Muscle of back (tissue), 11 donors: ENCODE data around the gene TYK2. TPM values are rescaled to one million over a fixed set of nuclear protein-coding genes. Genes with fewer than 3 reads are reported as not detected.
"Not testable (repeated sequence)": the region's sequence is repeated elsewhere in the genome, so short reads cannot be mapped to it uniquely, and the experiment has no call there.

Experiments used
- DNase-seq, 3 donors: peaks; one replicate each; pipeline versions ENCODE4 v3.0.0 to v3.0.0-alpha.2; 2013
- polyA plus RNA-seq, 10 donors: library from polyadenylated mRNA; unstranded; fragments of 120-200 nt; gene quantifications; one replicate each; pipeline ENCODE4 v1.2.1, GENCODE V29; 2013; ENCODE audit not compliant: insufficient read length in 10 of 10

Gene TYK2
- polyA plus RNA-seq, 10 donors, result 49.2 to 99.2 (median 62.8) TPM

DNA sequence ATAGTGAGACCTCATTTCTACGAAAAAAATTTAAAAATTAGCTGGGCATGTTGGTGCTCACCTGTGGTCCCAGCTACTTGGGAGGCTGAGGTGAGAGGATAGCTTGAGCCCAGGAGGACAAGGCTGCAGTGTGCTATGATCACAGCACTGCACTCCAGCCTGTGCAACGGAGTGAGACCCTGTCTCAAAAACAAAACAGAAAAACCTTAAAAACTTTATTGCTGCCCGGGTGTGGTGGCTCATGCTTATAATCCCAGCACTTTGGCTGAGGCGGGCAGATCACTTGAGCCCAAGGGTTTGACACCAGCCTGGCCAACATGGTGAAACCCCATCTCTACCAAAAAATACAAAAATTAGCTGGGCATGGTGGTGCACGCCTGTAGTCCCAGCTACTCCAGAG lies 30.9 kb upstream of the TYK2 start:
- DNase-seq, result not testable (repeated sequence)

DNA sequence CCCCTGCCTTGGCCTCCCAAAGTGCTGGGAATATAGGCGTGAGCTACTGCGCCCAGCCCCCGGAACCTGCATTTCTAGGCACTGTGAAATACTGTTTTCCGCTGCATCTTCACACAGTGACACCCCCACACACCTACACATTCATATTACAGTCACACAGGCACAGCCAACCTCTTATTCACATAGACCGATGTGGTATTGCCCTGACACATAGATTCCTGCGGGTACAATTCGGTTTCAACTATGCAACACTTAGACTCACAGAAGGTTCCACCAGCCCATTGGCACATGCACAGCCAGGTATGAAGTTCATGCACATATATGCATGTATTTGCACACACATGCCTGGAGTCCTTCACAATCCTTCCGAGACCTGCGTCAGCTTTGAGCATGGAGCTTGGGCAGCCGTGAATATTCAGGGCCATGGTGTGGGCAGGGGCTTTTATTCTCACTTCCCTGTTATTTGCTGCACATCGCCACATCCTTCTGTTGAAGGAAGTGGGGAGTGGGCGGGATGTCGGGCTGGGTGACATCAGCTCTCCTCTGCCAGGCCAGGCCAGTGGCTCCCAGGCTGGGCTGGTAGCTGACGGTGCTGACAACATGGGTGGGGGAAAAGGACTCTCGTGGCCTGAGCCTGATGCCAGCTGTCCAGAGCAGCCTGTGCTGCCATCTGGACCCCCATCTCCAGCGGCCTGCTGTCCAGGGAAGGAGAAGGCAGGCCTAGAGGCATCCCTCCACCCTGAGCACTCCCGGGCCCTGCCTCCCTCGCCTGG lies 28.3 kb upstream of the TYK2 start:
- peak in 1 of 3 donors; percentile 50 for DNase-seq

DNA sequence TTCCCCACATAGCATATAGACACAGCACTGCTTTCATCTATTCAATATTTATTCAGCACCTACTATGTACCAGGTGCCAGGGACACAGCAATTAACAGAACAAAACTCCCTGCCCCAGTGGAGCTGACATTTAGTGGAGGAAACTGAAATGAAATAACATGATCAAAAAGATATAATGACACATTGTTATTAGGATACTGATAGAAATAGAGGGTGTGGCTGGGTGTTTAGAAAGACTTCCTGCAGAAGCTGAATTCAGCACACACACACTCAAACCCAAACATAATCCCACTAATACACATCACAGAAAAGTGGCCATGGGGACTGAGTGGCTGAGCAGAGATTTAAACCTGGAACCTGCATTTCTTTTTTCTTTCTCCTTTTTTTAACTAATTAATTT lies 26.7 kb upstream of the TYK2 start:
- DNase-seq, result no peak

DNA sequence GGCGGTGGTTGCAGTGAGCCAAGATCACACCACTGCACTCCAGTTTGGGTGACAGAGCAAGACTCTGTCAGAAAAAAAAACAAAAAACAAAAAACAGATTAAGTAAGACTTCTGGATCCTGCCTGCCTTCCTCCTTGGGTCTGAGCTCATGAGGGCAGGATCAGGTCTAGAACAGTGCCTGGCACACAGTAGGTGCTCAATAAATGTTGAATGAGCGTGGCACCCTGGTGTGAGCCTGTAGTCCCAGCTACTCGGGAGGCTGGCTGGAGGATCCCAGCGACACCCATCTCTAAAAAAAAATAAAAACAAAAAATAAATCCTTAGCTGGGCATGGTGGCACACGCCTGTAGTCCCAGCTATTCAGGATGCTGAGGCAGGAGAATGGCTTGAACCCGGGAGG lies 25.8 kb upstream of the TYK2 start:
- no peak for DNase-seq

DNA sequence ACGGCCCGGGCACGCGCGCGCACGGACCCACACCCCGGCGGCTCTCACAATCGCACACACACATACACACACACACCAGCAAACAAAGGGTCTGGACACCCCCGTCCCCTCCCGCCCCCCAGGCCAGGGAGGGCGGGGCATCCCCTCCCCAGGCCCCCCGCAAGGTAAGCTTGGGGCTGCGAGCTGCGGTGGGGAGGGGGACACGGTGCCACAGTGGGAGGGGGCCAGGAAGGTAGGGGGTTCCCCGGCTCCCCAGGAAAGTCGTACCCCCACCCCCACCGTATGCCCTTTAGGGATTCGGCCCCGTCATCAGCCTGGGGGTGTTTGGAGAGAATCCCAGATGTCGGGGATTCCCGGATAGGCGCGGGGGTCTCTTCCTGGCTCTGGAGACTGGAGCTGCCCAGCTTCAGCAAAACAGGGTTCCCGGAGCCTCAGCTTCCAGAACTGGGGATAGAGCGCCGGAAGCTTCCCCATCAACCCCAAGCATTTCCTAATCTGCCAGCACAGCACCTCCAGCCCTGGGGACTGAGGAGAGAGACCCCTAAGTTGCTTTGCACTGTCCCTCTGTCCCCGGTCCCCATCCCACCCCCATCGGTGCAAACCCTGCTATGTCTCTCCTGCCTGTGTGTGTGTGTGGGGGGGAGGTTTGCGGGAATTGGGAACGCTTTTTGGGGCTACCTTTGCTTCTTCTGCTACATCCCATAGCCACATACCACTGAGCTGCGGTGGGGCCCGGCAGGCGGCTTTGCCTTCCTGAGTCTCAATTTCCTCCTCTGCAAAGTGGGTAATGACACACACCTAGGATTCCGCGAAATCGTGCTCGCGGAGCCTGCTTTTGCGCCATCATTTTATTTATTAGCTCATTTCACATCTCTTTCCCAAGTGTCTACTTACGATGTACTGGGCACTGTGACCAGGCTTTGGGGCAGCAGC lies 24.8 kb upstream of the TYK2 start:
- DNase-seq, result no peak

DNA sequence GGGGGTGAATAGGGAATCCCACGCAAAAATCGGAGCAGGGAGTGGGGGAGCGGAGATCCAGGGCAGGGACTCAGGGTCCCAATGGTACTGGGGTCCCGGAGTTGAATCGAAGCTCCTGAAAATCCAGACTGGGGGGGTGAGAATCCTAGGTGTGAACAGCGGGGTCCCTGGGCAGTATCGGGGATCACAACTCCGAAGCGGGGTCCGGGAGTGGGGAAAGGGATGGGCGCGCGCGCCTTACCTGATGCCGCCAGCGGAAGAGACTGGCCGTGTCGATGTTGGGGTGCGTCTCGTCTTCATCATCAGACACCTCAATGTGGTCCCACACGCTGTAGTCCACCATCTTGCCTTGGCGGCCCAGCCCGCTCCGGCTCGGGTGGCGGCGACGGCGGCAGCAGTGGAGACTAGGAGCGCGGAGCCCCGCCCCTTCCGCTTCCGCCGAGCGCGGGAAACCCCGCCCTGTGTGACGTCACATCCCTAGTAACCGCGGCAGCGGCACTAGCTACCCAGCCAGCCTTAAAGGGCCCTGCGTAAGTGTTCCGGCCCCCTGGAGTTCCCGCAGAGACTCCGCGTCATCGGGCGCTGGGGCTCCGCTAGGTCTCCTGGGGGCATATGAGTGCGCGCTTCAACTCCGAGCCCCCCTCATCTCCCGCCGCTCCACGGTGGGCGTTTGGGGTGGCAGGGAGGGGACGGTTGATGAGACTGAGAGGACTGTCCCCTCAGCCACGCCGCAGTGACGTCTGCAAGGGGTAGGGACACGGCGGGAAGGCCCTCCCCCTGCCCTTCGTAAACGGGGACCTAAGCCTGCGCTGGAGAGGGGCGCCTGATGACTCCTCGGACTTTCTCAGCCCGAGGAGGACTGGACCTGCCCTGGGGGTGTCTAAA lies 23.0 kb upstream of the TYK2 start, which contains the start of gene CDC37:
Gene CDC37, minus strand, starts transcription at position 406 of the 885 bp plus-strand sequence. Its CDS starts 63 bp downstream, at position 343.
- DNase-seq, result peak; percentile 96 to 99 (median 98)

DNA sequence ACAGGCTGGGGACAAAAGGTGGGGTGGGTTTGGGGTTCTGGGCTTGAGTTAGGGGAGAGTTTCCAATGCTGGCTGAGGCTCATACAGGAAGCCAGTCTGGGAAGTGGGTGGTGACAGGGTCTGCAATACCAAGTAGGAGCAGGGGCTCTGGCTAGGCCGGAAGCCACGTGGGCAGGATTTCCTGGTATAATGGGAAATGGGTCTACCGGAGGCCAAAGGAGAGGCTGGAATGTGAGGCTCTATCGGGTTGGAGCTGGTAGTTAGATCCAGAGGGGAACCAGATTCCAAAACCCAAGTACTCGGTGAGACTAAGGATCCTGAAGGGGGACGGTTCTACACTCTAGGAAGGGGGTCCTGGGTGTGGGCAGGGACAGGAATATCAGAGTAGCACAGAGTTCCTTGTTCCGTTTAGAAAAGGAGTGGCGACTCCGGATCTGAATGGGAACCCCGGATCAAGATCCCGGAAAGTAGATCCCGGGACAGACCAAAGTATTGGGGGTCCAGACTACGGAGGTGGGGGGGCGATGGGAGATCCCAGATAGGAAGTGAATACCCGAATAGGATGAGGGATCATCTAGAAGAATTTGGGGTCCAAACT lies 22.2 kb upstream of the TYK2 start:
- no peak for DNase-seq

DNA sequence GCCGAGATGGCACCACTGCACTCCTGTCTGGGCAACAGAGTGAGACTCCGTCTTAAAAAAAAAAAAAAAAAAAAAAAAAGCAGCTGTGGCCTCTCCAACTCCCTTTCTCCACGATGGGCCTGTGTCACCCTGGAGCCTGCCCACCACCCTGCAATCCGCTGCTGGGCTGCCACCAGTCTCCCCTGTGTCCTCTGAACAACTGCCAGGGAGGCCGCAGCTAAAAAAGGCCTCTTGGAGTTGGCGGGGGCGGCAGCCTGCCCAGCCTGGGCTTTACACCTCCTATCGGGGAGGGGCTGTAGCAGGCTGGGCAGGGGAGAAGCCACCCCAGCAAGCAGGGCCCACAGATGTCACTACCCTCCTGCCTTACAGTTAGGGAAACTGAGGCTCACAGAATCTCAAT lies 19.5 kb upstream of the TYK2 start:
- no peak for DNase-seq

DNA sequence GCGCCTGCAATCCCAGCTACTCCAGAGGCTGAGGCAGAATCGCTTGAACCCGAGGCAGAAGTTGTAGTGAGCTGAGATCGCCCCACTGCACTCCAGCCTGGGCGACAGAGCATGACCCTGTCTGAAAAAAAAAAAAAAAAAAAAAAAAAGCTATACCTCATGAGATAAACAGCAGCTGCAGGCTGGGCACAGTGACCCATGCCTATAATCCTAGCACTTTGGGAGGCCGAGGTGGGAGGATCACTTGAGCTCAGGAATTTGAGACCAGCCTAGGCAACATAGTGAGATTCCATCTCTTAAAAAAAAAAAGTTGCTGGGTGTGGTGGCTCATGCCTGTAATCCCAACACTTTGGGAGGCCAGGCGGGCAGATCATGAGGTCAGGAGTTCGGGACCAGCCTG lies 19.0 kb upstream of the TYK2 start:
- not testable (repeated sequence) for DNase-seq

DNA sequence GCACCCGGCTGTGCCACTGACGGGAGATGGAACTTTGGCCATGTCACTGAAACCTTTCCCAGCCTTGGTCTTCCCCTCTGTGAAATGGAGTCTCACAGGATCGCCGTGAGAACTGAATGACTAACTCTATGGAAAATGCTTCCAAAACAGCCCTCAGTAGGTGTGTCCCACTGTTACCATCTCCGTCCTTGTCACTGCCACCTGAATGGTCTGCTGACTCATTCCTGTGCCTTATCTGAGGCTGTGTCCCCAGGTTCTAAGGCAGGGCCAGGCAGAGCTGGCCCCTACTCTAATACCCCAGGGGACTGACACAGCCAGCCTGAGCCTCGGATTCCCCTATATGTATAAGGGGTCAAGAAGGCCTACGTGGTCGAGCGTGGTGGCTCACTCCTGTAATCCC lies 18.4 kb upstream of the TYK2 start:
- no peak for DNase-seq

DNA sequence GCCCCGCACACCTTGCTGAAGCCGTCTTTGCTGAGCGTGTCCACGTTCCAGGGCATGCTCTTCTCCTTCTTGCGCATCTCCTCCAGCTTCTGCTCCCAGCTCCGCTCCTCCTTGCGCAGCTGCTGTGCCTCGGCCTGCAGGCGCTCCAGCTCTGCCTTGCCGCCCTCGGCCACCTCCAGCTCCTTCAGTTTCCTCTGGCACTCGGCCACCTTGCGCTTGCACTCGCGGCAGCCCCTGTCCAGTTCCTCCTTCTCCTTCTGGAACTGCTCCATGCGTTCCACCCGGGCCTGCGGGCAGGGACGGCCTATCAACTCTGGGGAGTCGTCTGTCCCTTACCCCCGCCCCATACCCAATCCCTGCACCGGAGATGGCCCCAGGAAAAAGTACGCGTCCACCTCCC lies 15.5 kb upstream of the TYK2 start:
- no peak for DNase-seq

DNA sequence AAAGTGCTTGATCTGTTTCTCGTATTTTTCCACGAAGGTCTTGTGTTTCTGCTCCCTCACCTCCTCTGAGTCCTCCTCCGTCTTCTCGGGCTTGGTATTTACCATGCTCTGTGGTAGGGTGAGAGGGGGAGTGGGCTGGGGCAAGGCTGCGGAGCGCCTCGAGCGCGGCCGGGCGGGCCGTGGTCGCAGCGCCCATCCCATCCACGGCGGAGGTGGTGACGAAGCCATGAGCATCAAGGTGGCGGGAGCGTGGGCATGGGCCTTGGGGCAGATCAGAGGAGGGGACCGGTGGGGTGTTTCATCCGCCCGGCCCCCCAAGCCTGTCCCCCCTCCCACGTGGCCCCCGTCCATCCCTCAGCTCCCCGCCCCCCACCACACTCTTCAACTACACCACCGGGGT lies 15.1 kb upstream of the TYK2 start:
- no peak for DNase-seq

DNA sequence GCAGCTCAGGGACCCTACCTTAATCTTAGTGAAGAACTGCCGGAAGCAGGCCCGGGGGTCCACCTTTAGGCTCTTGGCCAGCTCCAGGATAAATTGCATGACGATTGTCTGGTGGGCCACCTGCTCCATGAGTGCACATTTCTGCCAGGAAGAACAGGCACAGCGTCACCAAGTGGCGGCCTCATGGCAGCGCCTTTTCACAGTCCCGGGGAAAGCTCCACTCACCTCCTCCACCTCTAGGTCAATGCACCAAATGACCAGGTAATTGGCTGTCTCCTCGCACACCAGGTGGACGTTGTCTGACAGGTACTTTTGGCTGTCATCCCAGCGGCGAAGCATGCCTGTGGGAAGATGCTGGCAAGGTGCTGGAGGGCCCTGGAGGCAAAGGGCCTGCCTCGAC lies 14.6 kb upstream of the TYK2 start:
- no peak for DNase-seq

DNA sequence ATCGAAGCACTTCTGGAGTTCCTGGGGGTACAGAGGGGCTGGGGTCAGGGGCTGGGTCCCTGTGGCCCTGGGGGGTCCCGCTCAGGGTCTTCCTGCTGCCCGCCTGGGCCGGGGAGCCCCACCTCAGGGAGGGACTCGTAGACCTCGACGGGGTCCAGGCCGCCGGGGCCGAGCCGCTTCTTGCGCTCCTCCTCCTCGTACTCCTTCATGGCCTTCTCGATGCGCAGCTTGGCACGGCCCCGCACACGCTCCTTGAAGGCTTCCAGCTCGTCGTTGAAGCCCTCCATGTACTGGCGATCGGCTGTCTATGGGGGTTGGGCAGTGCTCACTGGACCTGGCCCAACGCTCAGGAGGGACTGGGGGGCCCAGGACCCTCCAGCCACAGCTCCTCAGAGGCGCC lies 12.8 kb upstream of the TYK2 start:
- no peak for DNase-seq

DNA sequence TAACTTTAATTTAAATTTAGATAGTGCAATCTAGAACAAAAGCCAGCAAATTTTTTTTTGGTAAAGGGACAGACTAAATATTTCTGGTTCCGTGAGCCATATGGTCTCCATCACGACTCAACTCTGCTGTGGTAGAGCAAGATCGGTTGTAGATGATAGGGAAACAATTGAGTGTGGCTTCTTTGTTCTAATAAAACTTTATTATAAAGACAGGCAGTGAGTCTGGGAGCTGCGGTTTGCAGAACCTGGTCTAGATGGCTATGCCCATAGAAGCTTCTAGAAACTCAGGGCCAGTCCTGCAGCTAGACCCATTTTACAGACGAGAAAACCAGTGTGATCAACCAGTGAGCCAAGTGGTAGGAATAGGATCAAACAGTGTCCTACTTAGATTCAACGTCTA lies 11.7 kb upstream of the TYK2 start:
- no peak for DNase-seq

DNA sequence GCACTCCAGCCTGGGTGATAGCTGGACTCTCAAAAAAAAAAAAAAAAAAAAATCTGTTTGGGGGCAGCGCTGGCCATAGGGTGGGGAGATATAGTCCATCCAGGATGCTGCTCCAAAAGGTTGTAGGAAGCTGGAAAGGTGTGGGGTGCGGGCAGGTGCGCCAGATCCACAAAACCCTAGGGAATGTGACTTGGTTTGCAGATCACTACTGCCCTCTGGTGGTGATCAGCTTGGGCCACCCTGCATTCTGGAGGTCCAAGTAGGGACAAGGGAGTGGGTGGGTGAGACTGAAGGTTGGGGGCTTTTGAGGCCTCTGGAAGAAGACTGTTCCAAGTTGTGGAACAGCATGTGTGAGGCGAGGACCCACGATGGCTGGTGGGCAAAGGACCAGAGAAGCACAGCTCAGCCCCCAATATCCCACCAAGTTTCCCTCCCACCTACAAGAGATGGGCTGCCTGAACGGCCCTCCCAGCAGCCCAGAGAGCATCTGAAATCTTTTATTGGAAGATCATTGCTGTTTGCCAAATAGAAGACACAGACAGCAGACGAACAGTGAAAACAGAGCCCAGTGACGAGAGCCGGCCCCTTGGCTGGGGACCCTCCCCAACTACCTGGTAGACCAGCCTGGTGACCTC lies 10.4 kb upstream of the TYK2 start:
- peak; percentile 42 to 62 (median 59) for DNase-seq

DNA sequence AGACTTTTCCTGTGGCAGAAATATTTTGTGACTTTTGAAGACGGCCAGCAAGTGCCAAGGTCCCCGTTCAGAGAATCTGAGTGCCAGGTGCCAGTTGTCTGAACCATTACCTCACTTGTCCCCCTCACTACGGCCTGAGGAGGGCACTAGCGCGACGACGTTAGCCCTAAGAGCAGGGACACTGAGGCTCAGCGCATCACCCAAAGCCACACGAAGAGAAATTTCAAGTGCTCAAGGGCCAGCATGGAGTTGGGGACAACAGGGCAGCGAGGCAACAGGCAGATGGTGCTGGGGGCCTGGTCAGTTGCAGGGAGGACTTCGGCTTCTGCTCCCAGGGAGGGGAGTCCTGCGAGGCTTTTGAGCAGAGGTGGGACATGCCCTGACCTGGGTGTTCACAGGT lies 9.5 kb upstream of the TYK2 start:
- no peak for DNase-seq

DNA sequence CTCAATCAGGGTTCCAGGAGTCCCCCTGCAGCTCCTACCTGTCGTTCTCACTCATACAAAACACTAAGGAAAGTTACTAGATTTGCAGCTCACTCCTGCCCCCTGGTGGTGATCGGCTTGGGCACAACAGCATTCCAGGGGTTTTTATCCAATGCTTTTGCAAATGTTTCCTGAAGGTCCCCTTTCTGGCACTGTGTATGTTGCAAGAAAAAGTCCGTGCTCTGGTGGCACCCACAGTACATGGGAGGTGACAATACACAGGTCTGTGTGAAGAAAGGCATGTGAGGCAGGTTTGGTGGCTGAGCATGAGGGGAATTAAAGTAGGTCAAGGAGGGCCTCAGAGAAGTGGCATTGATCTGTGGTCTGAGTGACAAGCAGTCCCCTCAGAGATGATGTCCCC lies 8.6 kb upstream of the TYK2 start:
- DNase-seq, result peak; percentile 76 to 89 (median 85)

DNA sequence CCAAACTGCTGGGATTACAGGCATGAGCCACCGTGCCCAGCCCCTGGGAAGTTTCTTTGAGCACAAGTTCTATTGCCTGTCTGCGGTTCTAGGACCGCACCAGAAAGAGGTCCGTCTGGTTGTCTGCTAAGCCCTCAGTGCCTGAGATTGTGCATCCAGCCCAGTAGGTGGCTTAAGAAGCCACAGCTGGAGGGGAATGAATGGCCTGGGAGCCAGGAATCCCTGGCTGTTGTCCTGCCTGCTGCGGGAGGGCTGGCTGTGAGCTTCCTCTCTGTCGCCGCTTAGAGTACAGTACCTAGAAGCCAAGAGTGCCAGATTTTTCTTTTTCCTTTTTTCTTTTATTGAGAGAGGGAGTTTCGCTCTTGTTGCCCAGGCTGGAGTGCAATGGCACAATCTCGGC lies 4.2 kb upstream of the TYK2 start:
- DNase-seq, result no peak

DNA sequence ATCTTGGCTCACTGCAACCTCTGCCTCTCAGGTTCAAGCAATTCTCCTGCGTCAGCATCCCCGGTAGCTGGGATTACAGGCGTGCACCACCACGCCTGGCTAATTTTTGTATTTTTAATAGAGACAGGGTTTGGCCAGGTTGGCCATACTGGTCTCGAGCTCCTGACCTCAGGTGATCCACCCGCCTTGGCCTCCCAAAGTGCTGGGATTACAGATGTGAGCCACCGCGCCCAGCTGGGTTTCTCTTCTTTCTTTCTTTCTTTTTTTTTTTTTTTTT lies 2.8 kb upstream of the TYK2 start:
- not testable (repeated sequence) for DNase-seq

DNA sequence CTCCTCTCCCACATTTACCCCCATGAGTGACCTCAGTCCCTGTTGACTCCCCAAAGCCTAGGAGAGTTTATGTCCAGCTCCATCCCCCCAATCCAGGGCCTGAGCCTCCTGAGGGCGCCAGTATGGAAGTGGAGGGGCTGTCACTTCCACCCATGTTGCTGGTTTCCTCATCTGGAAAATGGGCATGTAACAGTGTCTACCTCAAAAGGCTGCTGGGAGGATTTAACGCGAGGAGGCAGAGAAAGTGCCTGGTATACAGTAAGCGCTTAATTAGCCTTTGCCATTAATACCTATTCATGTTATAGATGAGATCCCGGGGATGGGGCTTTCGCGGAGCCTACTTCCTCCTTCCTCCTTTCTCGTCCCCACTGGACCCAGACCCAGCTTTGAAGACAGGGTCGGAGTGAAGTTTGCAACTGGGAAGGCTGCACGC lies 476 bp downstream of the TYK2 start:
- DNase-seq, result no peak
